Measurements from ENCODE around the gene CEL.

The CEL gene

DNA sequence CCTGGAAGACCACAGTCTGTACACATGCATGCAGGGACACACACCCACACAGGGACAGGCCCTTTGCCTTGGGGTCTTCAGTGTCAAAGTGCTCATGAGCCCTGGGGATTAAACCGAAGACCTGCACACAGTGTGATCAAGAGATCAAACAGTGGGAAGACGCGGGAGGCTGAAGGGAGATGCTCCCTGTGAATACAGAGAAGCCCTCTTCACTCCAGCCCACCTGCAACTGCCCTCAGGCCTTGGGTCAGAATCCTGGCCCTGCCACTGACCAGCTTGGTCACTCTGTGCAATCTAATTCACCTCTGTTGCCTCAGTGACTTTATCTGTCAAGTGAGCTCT, 56.4 kb downstream of the CEL start:
- H3K4me3 ChIP-seq (ENCODE audit: low read depth, low read length), result no peak overlapping the region
- TF ChIP-seq, protein P1, sequence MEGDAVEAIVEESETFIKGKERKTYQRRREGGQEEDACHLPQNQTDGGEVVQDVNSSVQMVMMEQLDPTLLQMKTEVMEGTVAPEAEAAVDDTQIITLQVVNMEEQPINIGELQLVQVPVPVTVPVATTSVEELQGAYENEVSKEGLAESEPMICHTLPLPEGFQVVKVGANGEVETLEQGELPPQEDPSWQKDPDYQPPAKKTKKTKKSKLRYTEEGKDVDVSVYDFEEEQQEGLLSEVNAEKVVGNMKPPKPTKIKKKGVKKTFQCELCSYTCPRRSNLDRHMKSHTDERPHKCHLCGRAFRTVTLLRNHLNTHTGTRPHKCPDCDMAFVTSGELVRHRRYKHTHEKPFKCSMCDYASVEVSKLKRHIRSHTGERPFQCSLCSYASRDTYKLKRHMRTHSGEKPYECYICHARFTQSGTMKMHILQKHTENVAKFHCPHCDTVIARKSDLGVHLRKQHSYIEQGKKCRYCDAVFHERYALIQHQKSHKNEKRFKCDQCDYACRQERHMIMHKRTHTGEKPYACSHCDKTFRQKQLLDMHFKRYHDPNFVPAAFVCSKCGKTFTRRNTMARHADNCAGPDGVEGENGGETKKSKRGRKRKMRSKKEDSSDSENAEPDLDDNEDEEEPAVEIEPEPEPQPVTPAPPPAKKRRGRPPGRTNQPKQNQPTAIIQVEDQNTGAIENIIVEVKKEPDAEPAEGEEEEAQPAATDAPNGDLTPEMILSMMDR (IDR thresholded peaks at IDR 0.05; ENCODE audit: borderline replicate concordance, insufficient read depth, low read depth, low read length), result no peak

DNA sequence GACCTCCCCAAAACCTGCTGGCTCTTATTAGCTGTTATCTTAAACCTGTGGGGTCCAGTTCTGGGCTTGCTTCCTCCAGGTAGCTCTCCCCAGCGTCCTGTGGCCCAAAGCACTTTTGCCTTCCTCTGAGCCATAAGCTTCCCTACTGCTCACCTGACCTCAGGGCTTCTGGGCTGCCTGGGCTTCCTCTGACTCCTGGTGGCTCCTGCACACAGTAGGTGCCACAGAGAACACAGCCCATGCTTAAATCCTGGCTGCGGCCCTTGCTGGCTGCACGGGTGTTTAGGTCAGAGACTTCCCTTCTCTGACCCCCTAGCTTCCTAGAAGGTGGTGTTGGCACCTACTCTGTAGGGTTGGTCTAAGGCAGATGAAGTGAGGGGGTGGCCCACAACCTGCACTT, 56.8 kb downstream of the CEL start:
- no peak overlapping the region for H3K4me3 ChIP-seq (ENCODE audit: low read depth, low read length)
- TF ChIP-seq, protein P1 (IDR thresholded peaks at IDR 0.05; ENCODE audit: borderline replicate concordance, insufficient read depth, low read depth, low read length), result no peak

DNA sequence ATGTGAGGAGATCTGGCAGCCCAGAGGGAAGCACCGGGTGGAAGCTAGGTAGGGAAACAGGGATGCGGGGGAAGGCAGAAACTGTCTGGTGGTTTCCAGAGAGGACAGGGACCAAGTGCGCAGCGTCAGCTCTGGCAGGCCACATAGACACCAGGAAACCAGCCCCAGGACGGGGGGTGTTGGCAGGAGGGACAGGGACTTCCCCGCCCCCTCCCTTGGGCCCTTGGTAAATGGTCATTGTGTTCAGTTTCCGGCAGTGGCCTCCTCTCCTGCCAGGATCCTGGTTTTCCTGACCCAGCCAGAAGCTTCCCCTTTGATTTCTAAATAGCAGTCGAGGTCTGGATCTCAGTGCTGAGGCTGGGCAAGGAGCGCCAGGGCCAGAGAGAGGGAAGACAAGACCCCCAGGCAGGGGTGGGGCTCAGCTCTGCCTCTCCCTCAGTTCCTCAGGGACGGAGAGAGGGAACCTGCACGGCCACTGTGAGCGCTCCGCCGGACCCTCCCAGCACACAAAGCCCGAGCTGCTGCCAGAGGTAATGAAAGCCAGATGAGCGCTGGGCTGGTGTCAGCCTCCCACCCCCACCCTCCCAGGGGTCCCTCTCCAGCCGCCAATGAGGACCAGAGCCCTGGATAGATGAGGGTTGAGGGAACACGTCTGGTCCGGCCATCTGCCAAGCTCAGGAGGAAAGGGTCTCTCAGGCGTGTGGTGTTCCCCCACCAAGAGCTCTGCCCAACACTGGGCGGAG, 57.5 kb downstream of the CEL start:
- H3K4me3 ChIP-seq (ENCODE audit: low read depth, low read length), result no peak overlapping the region
- TF ChIP-seq, protein P1 (IDR thresholded peaks at IDR 0.05; ENCODE audit: borderline replicate concordance, insufficient read depth, low read depth, low read length), result no peak

DNA sequence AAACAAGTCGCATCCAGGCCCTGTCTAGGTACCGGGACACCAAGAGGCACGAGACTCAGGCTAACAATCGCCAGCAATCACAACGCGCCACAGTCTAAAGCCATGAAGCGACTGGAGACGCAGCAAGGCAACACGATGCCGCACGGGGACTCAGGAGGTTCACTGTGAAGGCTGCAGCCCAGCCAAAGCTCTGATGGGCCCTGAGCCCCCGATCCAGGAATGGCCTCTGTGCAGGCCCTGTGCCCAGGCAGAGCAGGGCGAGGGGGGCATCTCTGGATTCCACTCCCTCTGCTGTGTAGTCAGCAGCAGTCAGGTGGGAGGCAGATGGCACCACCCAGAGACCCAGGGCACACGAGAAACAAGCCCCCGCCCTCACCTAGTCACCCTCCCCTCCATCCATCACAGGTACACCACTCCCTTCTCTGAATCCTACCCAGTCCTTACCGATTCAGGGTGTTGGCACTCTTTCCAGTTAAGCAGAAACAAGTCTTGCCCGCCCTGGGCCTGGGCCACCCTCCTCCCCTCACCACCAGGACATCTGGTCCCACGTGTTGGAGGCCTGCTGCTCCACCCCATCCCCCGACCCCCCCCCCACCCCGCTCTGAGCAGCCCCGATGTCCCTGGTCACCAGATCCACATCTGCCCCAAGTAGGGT, 58.2 kb downstream of the CEL start:
- TF ChIP-seq, protein P1 (IDR thresholded peaks at IDR 0.05; ENCODE audit: borderline replicate concordance, insufficient read depth, low read depth, low read length), result no peak
- peak overlapping the region; percentile 73 for H3K4me3 ChIP-seq (ENCODE audit: low read depth, low read length)

DNA sequence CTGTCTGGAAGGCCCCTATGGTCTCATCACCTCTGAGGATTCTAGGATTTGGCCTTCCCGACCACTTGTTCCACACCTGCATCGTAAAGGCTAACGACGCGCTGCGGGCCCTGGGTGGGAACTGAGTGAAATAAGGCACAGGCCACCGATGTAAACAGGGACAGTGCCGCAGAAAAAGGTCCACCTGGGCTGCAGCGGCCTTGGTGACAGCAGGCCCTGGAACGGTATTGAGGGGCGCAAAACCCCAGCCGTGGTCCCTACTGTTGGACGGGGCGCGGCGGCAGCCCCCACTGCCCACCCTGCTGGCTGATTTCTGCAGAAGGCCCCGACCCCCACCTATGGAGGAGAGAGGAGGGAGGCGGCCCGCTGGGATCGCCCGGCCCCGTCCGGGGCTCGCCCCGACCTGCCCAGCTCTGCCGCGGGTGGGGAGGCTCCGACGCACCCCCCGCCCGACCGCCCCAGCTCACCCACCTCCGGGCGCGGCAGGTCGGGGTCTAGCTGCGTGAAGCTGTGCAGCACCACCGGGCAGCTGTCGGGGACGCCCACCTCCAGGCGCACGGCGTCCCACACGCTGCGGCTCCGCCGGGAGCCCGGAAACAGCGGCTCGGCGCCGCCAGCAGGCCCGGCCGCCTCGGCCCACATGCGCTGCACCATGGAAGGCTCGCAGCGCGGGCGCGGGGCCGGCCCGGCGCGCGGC, 58.9 kb downstream of the CEL start:
- TF ChIP-seq, protein P1 (IDR thresholded peaks at IDR 0.05; ENCODE audit: borderline replicate concordance, insufficient read depth, low read depth, low read length), result no peak
- peak overlapping the region; percentile 73 for H3K4me3 ChIP-seq (ENCODE audit: low read depth, low read length)

All from GM12875 (cell line).